Endothelial cell of umbilical vein (primary cell): ENCODE measurements around the gene TMSB10. TPM values are rescaled to one million over a fixed set of nuclear protein-coding genes. Genes with fewer than 3 reads are reported as not detected.
A peak's percentile ranks its signal among the peaks of the same experiment; 100 is the strongest.

ENCODE experiments used
- BruUV-seq: library from RNA; stranded (reverse); fragments of 400-500 nt; replicated peaks from 2 replicates; lab custom pipeline; 2021; lab: Mats Ljungman, UMichigan
- CTCF ChIA-PET: fragments of 300-600, 350-600 bp; sonication (Branson Sonifier 250); formaldehyde crosslinking; loops from one replicate; lab custom pipeline; 2021; ENCODE audit warnings: antibody characterized with exemption, inconsistent platforms; lab: Charles Lee
- POLR2A ChIA-PET: fragments of 300-600, 350-600 bp; sonication (Branson Sonifier 250); formaldehyde crosslinking; loops from one replicate; lab custom pipeline; 2021; ENCODE audit warnings: antibody characterized with exemption, inconsistent platforms; lab: Charles Lee
- DNase-seq: peaks from one replicate; pipeline ENCODE4 v3.0.0-alpha.2; 2011; ENCODE audit warnings: low read depth, low spot score
- FAIRE-seq: peaks from 2 replicates; lab custom pipeline; 2011; peaks lifted over from hg19 to GRCh38; lab: Jason Lieb, UNC
- H2AFZ ChIP-seq: 2 replicates; pipeline ENCODE4 v1.6.0; 2012; ENCODE audit warnings: low read depth, low read length, control low read depth, inconsistent platforms
- H3K27ac ChIP-seq: 2 replicates; pipeline ENCODE4 v1.5.1; 2011; ENCODE audit warnings: low read depth, mild to moderate bottlenecking, control low read depth, low read length, moderate library complexity; ENCODE audit not compliant: insufficient read depth
- H3K27me3 ChIP-seq, 2 experiments: 2 replicates each; pipeline versions ENCODE4 v1.6.0 to v1.6.1; 2011; ENCODE audit warnings: low read length in 2 of 2, mixed read lengths in 1 of 2; ENCODE audit not compliant: control insufficient read depth in 2 of 2, insufficient read depth in 2 of 2
- H3K36me3 ChIP-seq, 2 experiments: 2 replicates in 1 of 2; 3 replicates in 1 of 2; pipeline ENCODE4 v1.5.1; 2011; ENCODE audit warnings: low read length in 2 of 2, mild to moderate bottlenecking in 1 of 2, moderate library complexity in 1 of 2; ENCODE audit not compliant: control insufficient read depth in 2 of 2, insufficient read depth in 2 of 2; ENCODE audit errors: extremely low read depth in 1 of 2
- H3K4me1 ChIP-seq: 3 replicates; pipeline ENCODE4 v1.5.1; 2011; ENCODE audit warnings: mild to moderate bottlenecking, low read length; ENCODE audit not compliant: control insufficient read depth, insufficient read depth; ENCODE audit errors: extremely low read depth
- H3K4me2 ChIP-seq: 2 replicates; pipeline ENCODE4 v1.6.1; 2011; ENCODE audit warnings: low read length, control low read depth, mixed read lengths; ENCODE audit not compliant: insufficient read depth
- H3K4me3 ChIP-seq, 3 experiments: fragments of 200-600 bp in 1 of 3; sonication (generic), shearing (Covaris generic) in 1 of 3; replicated peaks in 1 of 3; 2 replicates each; pipeline ENCODE4 v1.5.1; 2011 to 2016; ENCODE audit warnings: control low read depth in 3 of 3, low read length in 3 of 3, mild to moderate bottlenecking in 2 of 3, inconsistent platforms in 1 of 3, low read depth in 1 of 3, moderate library complexity in 1 of 3; ENCODE audit not compliant: insufficient read depth in 1 of 3
- H3K79me2 ChIP-seq: 2 replicates; pipeline ENCODE4 v1.6.0; 2012; ENCODE audit warnings: low read length, inconsistent platforms; ENCODE audit not compliant: control insufficient read depth, insufficient read depth
- H3K9ac ChIP-seq: replicated peaks from 2 replicates; pipeline ENCODE3; 2011; ENCODE audit warnings: low read length, control low read depth; ENCODE audit not compliant: insufficient read depth; ENCODE audit errors: extremely low read depth
- H3K9me1 ChIP-seq: replicated peaks from 3 replicates; pipeline ENCODE4 v1.6.0; 2011; ENCODE audit warnings: mild to moderate bottlenecking, low read length; ENCODE audit not compliant: control insufficient read depth, insufficient read depth; ENCODE audit errors: extremely low read depth
- H3K9me3 ChIP-seq: replicated peaks from 2 replicates; pipeline ENCODE4 v1.5.1; 2012; ENCODE audit warnings: low read length, inconsistent platforms; ENCODE audit not compliant: control insufficient read depth, insufficient read depth
- H4K20me1 ChIP-seq: replicated peaks from 2 replicates; pipeline ENCODE3; 2011; ENCODE audit warnings: mild to moderate bottlenecking, low read length; ENCODE audit not compliant: control insufficient read depth, insufficient read depth; ENCODE audit errors: extremely low read depth
- FOS ChIP-seq: IDR thresholded peaks from 2 replicates; pipeline ENCODE4 v1.6.1; 2011; ENCODE audit warnings: mild to moderate bottlenecking, low read length, moderate library complexity, borderline replicate concordance; ENCODE audit not compliant: insufficient read depth
- GATA2 ChIP-seq: IDR thresholded peaks from 2 replicates; pipeline ENCODE4 v1.7.0; 2011; ENCODE audit warnings: low read depth, mild to moderate bottlenecking, moderate library complexity, mixed read lengths, low read length; ENCODE audit not compliant: insufficient read length, insufficient read depth
- JUN ChIP-seq: IDR thresholded peaks from 2 replicates; pipeline ENCODE4 v1.6.1; 2011; ENCODE audit warnings: borderline replicate concordance, low read depth; ENCODE audit not compliant: insufficient read length, insufficient read depth
- MYC ChIP-seq: IDR thresholded peaks from one replicate; pipeline ENCODE4 v1.6.1; 2011; ENCODE audit warnings: mild to moderate bottlenecking, low read depth, low read length
- POLR2A ChIP-seq: IDR thresholded peaks from 2 replicates; pipeline ENCODE4 v1.6.1; 2012; ENCODE audit warnings: low read depth, mild to moderate bottlenecking, control low read depth, low read length
- dilution Hi-C: fragments of 300-500 bp; cut with MboI; formaldehyde crosslinking; loops from one replicate; pipeline ENCODE4 v1.15.0; 2019; ENCODE audit warnings: low sequenced_read_pairs; ENCODE audit not compliant: extremely low pct_ligation_motif_present
- intact Hi-C: fragments of 100-400 bp; cut with micrococcal nuclease; formaldehyde crosslinking; loops from one replicate; pipeline ENCODE4 v1.10.0; 2022
- polyA plus RNA-seq, 4 experiments: library from polyadenylated mRNA; depleted of rRNA in 3 of 4; stranded (reverse) in 3 of 4; unstranded in 1 of 4; fragments of >200 nt; gene quantifications; 2 replicates each; pipeline versions ENCODE4 v1.2.1 to v1.2.3, GENCODE V29; 2011 to 2012; ENCODE audit warnings: missing spikeins in 1 of 4
- total RNA-seq: library from RNA; stranded (reverse); gene quantifications from 2 replicates; pipeline ENCODE4 v1.2.3, GENCODE V29; 2021
- TF ChIP-seq, protein P1 (sequence below), 2 donors: IDR thresholded peaks; 1 replicate in 1 of 2; 2 replicates in 1 of 2; pipeline ENCODE4 v1.5.1; 2011; ENCODE audit warnings: low read length in 2 of 2, mild to moderate bottlenecking in 2 of 2, moderate library complexity in 2 of 2, control low read depth in 1 of 2, inconsistent platforms in 1 of 2, low read depth in 1 of 2; ENCODE audit not compliant: insufficient read depth in 1 of 2; ENCODE audit errors: extremely low read depth in 1 of 2

Gene TMSB10
- total and polyA plus RNA-seq, 2 donors (not counting 3 experiments of a cell fraction or from before 2014, with no cell fraction given), result 2,774 to 4,015 TPM

GRCh38 chr2:84865181-84865783, 40.2 kb upstream of the TMSB10 start:
- intact Hi-C loops, result loop anchor here (5.0 kb wide), 1 partner anchor 368 kb away; no protein-coding TSS in a partner anchor
- H2AFZ ChIP-seq, result no peak overlapping the region
- no peak overlapping the region for H3K27ac ChIP-seq
- H3K4me3 ChIP-seq, result no peak overlapping the region
- H3K79me2 ChIP-seq, result no peaks in the 10 kb centered on the region
- H3K4me2 ChIP-seq, result no peak overlapping the region
- no peaks in the 10 kb centered on the region for H3K9me3 ChIP-seq
- dilution Hi-C loops, result no loop called here
- no peaks in the 10 kb centered on the region for H3K36me3 ChIP-seq
- CTCF ChIA-PET, result interaction anchor here (1.3 kb wide), 1 partner anchor 17 kb away, joined by 3 read pairs; no protein-coding TSS in a partner anchor
- POLR2A ChIA-PET, result no interaction called here
- H3K9me1 ChIP-seq, result no peaks in the 10 kb centered on the region
- TF ChIP-seq FOS (no peak), JUN (no peak), POLR2A (no peak), MYC (no peak), GATA2 (no peak)
- TF ChIP-seq, protein P1, sequence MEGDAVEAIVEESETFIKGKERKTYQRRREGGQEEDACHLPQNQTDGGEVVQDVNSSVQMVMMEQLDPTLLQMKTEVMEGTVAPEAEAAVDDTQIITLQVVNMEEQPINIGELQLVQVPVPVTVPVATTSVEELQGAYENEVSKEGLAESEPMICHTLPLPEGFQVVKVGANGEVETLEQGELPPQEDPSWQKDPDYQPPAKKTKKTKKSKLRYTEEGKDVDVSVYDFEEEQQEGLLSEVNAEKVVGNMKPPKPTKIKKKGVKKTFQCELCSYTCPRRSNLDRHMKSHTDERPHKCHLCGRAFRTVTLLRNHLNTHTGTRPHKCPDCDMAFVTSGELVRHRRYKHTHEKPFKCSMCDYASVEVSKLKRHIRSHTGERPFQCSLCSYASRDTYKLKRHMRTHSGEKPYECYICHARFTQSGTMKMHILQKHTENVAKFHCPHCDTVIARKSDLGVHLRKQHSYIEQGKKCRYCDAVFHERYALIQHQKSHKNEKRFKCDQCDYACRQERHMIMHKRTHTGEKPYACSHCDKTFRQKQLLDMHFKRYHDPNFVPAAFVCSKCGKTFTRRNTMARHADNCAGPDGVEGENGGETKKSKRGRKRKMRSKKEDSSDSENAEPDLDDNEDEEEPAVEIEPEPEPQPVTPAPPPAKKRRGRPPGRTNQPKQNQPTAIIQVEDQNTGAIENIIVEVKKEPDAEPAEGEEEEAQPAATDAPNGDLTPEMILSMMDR (IDR thresholded peaks at IDR 0.05; ENCODE audit: extremely low read depth in 1 of 2, insufficient read depth in 1 of 2, low read depth in 1 of 2, low read length in 2 of 2), result peak in 1 of 2 donors; percentile 15
- no peaks in the 10 kb centered on the region for H4K20me1 ChIP-seq
- peaks cover 0 to 2% of the 10 kb centered on the region in 2 experiments for H3K27me3 ChIP-seq
- no peak overlapping the region for H3K9ac ChIP-seq
- no peaks in the 10 kb centered on the region for H3K4me1 ChIP-seq
- BruUV-seq, result no TSS peak
- FAIRE-seq (no peak), DNase-seq (no peak)
